Neuronal stem cell (in vitro differentiated cells): ENCODE measurements around the gene AVPR2.

ENCODE experiments used
- DNase-seq: peaks from one replicate; pipeline ENCODE4 v3.0.0-alpha.2; 2013; ENCODE audit warnings: low spot score
- H2AFZ ChIP-seq: one replicate; pipeline ENCODE4 v1.6.1; 2013; ENCODE audit warnings: mild to moderate bottlenecking, low read length, inconsistent platforms
- H2AK5ac ChIP-seq: 2 replicates; pipeline ENCODE4 v1.6.1; 2013; ENCODE audit warnings: low read depth, mild to moderate bottlenecking, inconsistent platforms, low read length, moderate library complexity, mixed read lengths
- H2BK120ac ChIP-seq: 2 replicates; pipeline ENCODE4 v1.6.1; 2013; ENCODE audit warnings: low read depth, mild to moderate bottlenecking, inconsistent platforms, low read length, moderate library complexity, mixed read lengths
- H2BK12ac ChIP-seq: one replicate; pipeline ENCODE4 v1.6.1; 2013; ENCODE audit warnings: low read length, inconsistent platforms
- H2BK15ac ChIP-seq: 2 replicates; pipeline ENCODE4 v1.6.1; 2013; ENCODE audit warnings: mild to moderate bottlenecking, low read length, inconsistent platforms, mixed read lengths
- H2BK5ac ChIP-seq: one replicate; pipeline ENCODE4 v1.6.1; 2013; ENCODE audit warnings: inconsistent platforms, mild to moderate bottlenecking, low read length, moderate library complexity
- H3K14ac ChIP-seq: one replicate; pipeline ENCODE4 v1.6.1; 2013; ENCODE audit warnings: low read length, inconsistent platforms
- H3K18ac ChIP-seq: 2 replicates; pipeline ENCODE4 v1.6.1; 2013; ENCODE audit warnings: low read length, inconsistent platforms
- H3K23ac ChIP-seq: 2 replicates; pipeline ENCODE4 v1.6.1; 2013; ENCODE audit warnings: low read depth, mild to moderate bottlenecking, mixed read lengths, low read length, inconsistent platforms; ENCODE audit not compliant: poor library complexity
- H3K27ac ChIP-seq: replicated peaks from 3 replicates; pipeline ENCODE4 v1.5.1; 2013; ENCODE audit warnings: low read length, inconsistent platforms
- H3K27me3 ChIP-seq, 3 experiments: 2 replicates each; pipeline ENCODE4 v1.6.1; 2013; ENCODE audit warnings: low read length in 3 of 3, mild to moderate bottlenecking in 2 of 3, inconsistent platforms in 1 of 3, low read depth in 1 of 3, mixed read lengths in 1 of 3, moderate library complexity in 1 of 3; ENCODE audit not compliant: control insufficient read depth in 3 of 3, insufficient read depth in 3 of 3
- H3K36me3 ChIP-seq, 2 donors: replicated peaks in 1 of 2; 2 replicates each; pipeline ENCODE4 v1.6.1; 2013; ENCODE audit warnings: low read length in 2 of 2; ENCODE audit not compliant: control insufficient read depth in 2 of 2, insufficient read depth in 2 of 2
- H3K4ac ChIP-seq: 2 replicates; pipeline ENCODE4 v1.6.1; 2013; ENCODE audit warnings: inconsistent platforms, mild to moderate bottlenecking, low read length, moderate library complexity
- H3K4me1 ChIP-seq, 2 donors: 1 replicate in 1 of 2; 2 replicates in 1 of 2; pipeline ENCODE4 v1.6.1; 2013; ENCODE audit warnings: low read length in 2 of 2, low read depth in 1 of 2; ENCODE audit not compliant: control insufficient read depth in 2 of 2, insufficient read depth in 1 of 2
- H3K4me2 ChIP-seq: one replicate; pipeline ENCODE4 v1.6.1; 2013; ENCODE audit warnings: mild to moderate bottlenecking, low read length, inconsistent platforms; ENCODE audit not compliant: insufficient read depth, poor library complexity, severe bottlenecking
- H3K4me3 ChIP-seq, 2 donors: 2 replicates each; pipeline ENCODE4 v1.5.1; 2013; ENCODE audit warnings: low read length in 2 of 2, mild to moderate bottlenecking in 2 of 2, inconsistent platforms in 1 of 2, moderate library complexity in 1 of 2
- H3K79me1 ChIP-seq: one replicate; pipeline ENCODE4 v1.6.1; 2013; ENCODE audit warnings: low read depth, mild to moderate bottlenecking, inconsistent platforms, low read length, moderate library complexity
- H3K9ac ChIP-seq: one replicate; pipeline ENCODE4 v1.6.1; 2013; ENCODE audit warnings: mild to moderate bottlenecking, low read depth, low read length, inconsistent platforms; ENCODE audit not compliant: poor library complexity
- H3K9me3 ChIP-seq, 2 donors: replicated peaks in 1 of 2; 2 replicates each; pipeline versions ENCODE3 to v1.6.1; 2013; ENCODE audit warnings: low read length in 2 of 2, mild to moderate bottlenecking in 2 of 2, inconsistent platforms in 1 of 2, low read depth in 1 of 2, mixed read lengths in 1 of 2, moderate library complexity in 1 of 2; ENCODE audit not compliant: control insufficient read depth in 2 of 2, insufficient read depth in 1 of 2
- H4K8ac ChIP-seq: one replicate; pipeline ENCODE4 v1.6.1; 2013; ENCODE audit warnings: low read depth, mild to moderate bottlenecking, inconsistent platforms, low read length, moderate library complexity
- H4K91ac ChIP-seq: one replicate; pipeline ENCODE4 v1.6.1; 2013; ENCODE audit warnings: low read length, low read depth, mild to moderate bottlenecking, inconsistent platforms; ENCODE audit not compliant: poor library complexity
- WGBS, 2 donors: extraction: QIAGEN DNeasy Blood & Tissue Kit; methylation state at CpG; one replicate each; pipeline ENCODE4 v1.1.7; 2013; ENCODE audit warnings: missing lambda C conversion rate in 2 of 2, mixed read lengths in 1 of 2; ENCODE audit not compliant: insufficient read length in 2 of 2, insufficient replicate concordance in 1 of 2; ENCODE audit errors: extremely low coverage in 2 of 2; 5-methylcytosine and 5-hydroxymethylcytosine counted together

Gene AVPR2

DNA sequence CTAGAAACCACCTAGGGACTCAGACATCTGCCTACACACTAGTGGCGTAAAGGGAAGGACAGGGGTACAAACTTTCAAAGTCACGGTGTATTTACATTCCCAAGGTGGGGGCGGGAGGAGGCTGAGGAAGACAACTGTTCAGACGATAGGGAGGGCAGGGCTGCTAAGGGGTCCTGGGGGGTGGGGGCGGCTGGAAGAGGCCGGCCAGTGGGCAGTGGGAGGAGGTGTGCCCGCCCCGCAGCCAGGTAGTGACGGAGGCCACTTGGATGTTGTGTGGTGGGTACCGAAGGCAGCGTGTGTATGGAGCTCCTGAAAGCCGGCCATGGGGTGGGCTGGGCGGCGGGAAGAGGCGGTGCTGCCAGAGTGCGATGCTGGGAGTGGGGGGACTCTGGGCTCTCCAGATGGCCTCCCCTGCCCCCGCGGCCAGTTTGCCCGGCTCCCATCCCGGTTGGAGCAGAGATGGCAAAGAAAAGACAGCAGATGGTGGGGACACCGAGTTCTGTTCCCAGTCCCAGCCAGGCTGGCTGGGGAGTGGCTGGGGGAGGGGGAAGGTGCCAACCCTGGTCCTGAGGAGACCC, 42.7 kb upstream of the AVPR2 start:
- no peak overlapping the region for H2BK120ac ChIP-seq
- no CpG with 5 or more reads among the region's 21 CpGs for WGBS, 2 donors
- no peak for DNase-seq
- peaks cover 0 to 10% of the 10 kb centered on the region in 2 donors for H3K4me1 ChIP-seq
- H3K14ac ChIP-seq, result no peak overlapping the region
- H3K4me2 ChIP-seq, result no peak overlapping the region
- no peak overlapping the region for H2BK15ac ChIP-seq
- H3K27ac ChIP-seq, result no peak overlapping the region
- no peak overlapping the region for H3K18ac ChIP-seq
- no peaks in the 10 kb centered on the region for H3K79me1 ChIP-seq
- H3K9me3 ChIP-seq, result no peaks in the 10 kb centered on the region
- no peak overlapping the region for H2BK12ac ChIP-seq
- H3K27me3 ChIP-seq, result peaks cover 0 to 24% (median 0%) of the 10 kb centered on the region in 3 experiments
- no peak overlapping the region for H3K4me3 ChIP-seq
- H4K8ac ChIP-seq, result no peak overlapping the region
- H3K36me3 ChIP-seq, result peaks cover 0 to 22% of the 10 kb centered on the region in 2 donors
- H2AK5ac ChIP-seq, result no peak overlapping the region
- no peak overlapping the region for H3K4ac ChIP-seq
- no peak overlapping the region for H2BK5ac ChIP-seq
- no peak overlapping the region for H4K91ac ChIP-seq
- no peak overlapping the region for H3K9ac ChIP-seq
- H3K23ac ChIP-seq, result no peak overlapping the region
- no peak overlapping the region for H2AFZ ChIP-seq

DNA sequence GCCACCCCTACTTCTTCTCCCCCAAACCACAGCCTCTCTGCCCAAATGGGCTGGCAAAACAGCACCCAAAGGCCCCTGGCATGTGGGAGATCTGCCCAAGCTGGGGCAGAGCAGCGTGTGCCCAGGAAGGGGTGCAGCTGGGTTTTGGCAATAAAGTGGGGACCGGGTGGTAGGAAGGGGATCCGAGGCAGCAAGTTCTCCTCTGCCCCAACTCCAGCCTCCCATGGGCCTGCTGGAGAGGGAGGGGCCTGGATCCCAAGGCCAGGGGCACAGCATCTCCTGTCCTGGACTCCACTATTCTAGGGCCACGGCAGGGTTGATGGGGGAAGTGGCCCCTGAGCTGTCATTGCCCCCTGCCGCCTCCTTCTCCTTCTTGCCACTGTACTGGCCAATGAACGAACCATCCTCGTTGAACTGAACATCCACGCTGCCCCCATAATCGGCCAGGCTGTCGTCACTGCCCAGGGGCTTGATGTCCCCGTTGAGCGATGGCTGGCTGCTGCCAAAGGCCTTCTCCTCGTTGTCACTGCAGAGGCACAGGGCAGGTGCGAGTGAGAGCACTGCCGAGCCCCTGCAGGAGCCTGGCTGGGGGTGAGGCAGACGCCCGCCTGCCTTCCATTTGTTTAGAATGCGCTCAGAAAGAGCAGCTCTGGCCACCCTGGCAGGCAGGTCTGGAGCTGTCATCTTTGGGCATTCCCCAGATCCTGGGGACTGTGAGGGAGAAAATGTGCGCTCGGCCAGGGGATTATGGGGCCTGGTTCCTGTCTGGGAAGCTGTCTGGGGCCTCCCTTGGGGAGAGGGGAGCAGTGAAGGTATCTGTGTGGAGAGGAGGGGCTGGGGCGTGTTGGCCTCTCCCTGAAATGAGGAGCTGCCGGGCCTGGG, 41.9 kb upstream of the AVPR2 start:
- no peak overlapping the region for H2AFZ ChIP-seq
- no peak overlapping the region for H3K27ac ChIP-seq
- no peak for DNase-seq
- no peak overlapping the region for H2BK15ac ChIP-seq
- WGBS, 2 donors, result no CpG with 5 or more reads among the region's 22 CpGs
- H3K9ac ChIP-seq, result no peak overlapping the region
- no peak overlapping the region for H4K8ac ChIP-seq
- no peak overlapping the region for H2BK5ac ChIP-seq
- H3K4ac ChIP-seq, result no peak overlapping the region
- peak overlapping the region; percentile 23 for H3K4me2 ChIP-seq
- peaks cover 0 to 29% of the 10 kb centered on the region in 2 donors for H3K36me3 ChIP-seq
- H2BK12ac ChIP-seq, result no peak overlapping the region
- H3K9me3 ChIP-seq, result no peaks in the 10 kb centered on the region
- peaks cover 0 to 20% (median 0%) of the 10 kb centered on the region in 3 experiments for H3K27me3 ChIP-seq
- H2AK5ac ChIP-seq, result peak overlapping the region; percentile 37
- H3K4me3 ChIP-seq, result no peak overlapping the region
- H2BK120ac ChIP-seq, result no peak overlapping the region
- no peak overlapping the region for H3K14ac ChIP-seq
- peaks cover 0 to 10% of the 10 kb centered on the region in 2 donors for H3K4me1 ChIP-seq
- H3K23ac ChIP-seq, result no peak overlapping the region
- H4K91ac ChIP-seq, result no peak overlapping the region
- no peaks in the 10 kb centered on the region for H3K79me1 ChIP-seq
- no peak overlapping the region for H3K18ac ChIP-seq

DNA sequence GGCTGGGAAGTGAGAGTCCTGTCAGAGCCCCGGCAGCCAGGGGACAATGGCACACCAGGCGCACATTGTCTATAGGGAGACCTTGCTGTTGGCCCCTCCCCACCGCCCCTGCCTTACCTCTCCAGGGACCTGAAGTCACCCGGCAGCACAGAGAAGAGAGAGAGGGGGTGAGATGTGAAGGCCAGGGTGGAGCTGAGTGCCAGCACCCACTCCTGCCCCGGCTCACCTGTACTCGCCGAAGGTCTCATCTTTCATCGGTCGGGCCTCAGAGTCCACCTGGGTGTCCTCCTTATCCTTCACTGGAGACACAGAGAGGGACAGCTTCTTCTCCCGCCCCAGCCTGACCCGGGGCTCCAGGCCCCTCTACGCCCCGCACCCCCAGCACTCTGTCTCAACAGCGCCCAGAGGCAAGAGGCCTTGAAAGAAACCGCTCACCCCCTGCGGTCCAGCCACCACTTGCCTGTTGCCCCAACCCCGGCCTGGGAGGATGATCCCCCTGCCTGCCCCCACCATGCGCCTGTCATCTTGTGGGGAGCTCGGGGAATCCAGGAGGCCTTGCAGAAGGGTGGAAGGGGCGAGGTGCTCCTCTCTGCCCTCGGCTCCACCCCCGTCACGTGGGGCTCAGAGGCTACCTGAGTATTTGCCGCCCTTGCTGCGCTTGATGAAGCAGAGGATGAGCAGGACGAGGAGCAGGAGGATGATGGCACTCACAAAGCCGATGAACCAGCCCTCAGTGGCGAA, 41.1 kb upstream of the AVPR2 start:
- no peak for DNase-seq
- H3K23ac ChIP-seq, result no peak overlapping the region
- H2AFZ ChIP-seq, result no peak overlapping the region
- H3K4me2 ChIP-seq, result no peak overlapping the region
- H2BK15ac ChIP-seq, result no peak overlapping the region
- peaks cover 0 to 21% (median 0%) of the 10 kb centered on the region in 3 experiments for H3K27me3 ChIP-seq
- H3K27ac ChIP-seq, result no peak overlapping the region
- peak overlapping the region; percentile 90 for H2BK12ac ChIP-seq
- H2AK5ac ChIP-seq, result no peak overlapping the region
- no peak overlapping the region for H3K18ac ChIP-seq
- no peak overlapping the region for H3K9ac ChIP-seq
- H3K9me3 ChIP-seq, result no peaks in the 10 kb centered on the region
- H2BK120ac ChIP-seq, result no peak overlapping the region
- no peaks in the 10 kb centered on the region for H3K79me1 ChIP-seq
- no peak overlapping the region for H3K4ac ChIP-seq
- peaks cover 0 to 37% of the 10 kb centered on the region in 2 donors for H3K36me3 ChIP-seq
- no CpG with 5 or more reads among the region's 28 CpGs for WGBS, 2 donors
- no peak overlapping the region for H4K8ac ChIP-seq
- no peak overlapping the region for H3K14ac ChIP-seq
- H3K4me1 ChIP-seq, result peaks cover 0 to 10% of the 10 kb centered on the region in 2 donors
- H2BK5ac ChIP-seq, result no peak overlapping the region
- no peak overlapping the region for H3K4me3 ChIP-seq
- no peak overlapping the region for H4K91ac ChIP-seq

DNA sequence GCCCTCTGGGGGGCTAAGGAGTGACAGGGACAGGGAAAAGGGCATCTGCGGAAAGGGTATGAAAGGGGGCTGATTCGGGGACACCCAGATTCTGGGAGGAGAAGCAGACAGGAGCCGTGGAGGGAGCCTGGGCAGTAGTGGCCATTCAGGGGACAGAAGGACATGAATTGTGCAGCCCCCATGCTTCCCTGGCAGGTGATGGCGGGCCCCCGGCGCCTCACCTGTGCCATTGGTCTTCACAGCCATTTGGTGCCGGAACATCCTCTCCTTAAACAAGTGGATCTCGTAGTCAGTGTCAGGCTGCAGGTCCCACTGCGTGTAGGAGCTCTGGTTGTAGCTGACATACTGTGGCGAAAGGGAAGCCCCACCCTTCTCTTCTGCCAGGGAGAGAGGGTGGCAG, 40.4 kb upstream of the AVPR2 start:
- no peak overlapping the region for H2BK12ac ChIP-seq
- H3K36me3 ChIP-seq, result peaks cover 0 to 42% of the 10 kb centered on the region in 2 donors
- no peak for DNase-seq
- H4K91ac ChIP-seq, result no peak overlapping the region
- H2BK15ac ChIP-seq, result no peak overlapping the region
- peaks cover 0 to 10% of the 10 kb centered on the region in 2 donors for H3K4me1 ChIP-seq
- H3K23ac ChIP-seq, result no peak overlapping the region
- H3K18ac ChIP-seq, result no peak overlapping the region
- no peak overlapping the region for H4K8ac ChIP-seq
- H3K27me3 ChIP-seq, result peaks cover 0 to 25% (median 0%) of the 10 kb centered on the region in 3 experiments
- no peak overlapping the region for H3K4me2 ChIP-seq
- no peak overlapping the region for H2BK120ac ChIP-seq
- no peak overlapping the region for H2AFZ ChIP-seq
- no peak overlapping the region for H2BK5ac ChIP-seq
- no peak overlapping the region for H3K9ac ChIP-seq
- no peaks in the 10 kb centered on the region for H3K9me3 ChIP-seq
- H3K4me3 ChIP-seq, result no peak overlapping the region
- no peak overlapping the region for H2AK5ac ChIP-seq
- no peak overlapping the region for H3K4ac ChIP-seq
- H3K79me1 ChIP-seq, result no peaks in the 10 kb centered on the region
- H3K27ac ChIP-seq, result no peak overlapping the region
- WGBS, 2 donors, result no CpG with 5 or more reads among the region's 10 CpGs
- no peak overlapping the region for H3K14ac ChIP-seq
